ENCODE measurements around the gene ETHE1.
A peak's percentile ranks its signal among the peaks of the same experiment; 100 is the strongest.

ETHE1 gene

GRCh38 chr19:43469160-43469480 is 57.9 kb downstream of the ETHE1 start:
- TF ChIP-seq CTCF (IDR thresholded peaks at IDR 0.05; ENCODE audit: extremely low read depth, missing control alignments): no peak
- DNase-seq (ENCODE audit: low spot score): no peak

- no peak for TF ChIP-seq CTCF (IDR thresholded peaks at IDR 0.05; ENCODE audit: extremely low read depth, missing control alignments)
- DNase-seq (ENCODE audit: low spot score): no peak
Observed at GRCh38 chr19:43468354-43469159, 58.4 kb downstream of the ETHE1 start.

- no peak for DNase-seq (ENCODE audit: low spot score)
Observed at GRCh38 chr19:43467730-43468129, 59.3 kb downstream of the ETHE1 start.

GRCh38 chr19:43467276-43467675 is 59.7 kb downstream of the ETHE1 start:
- TF ChIP-seq CTCF (IDR thresholded peaks at IDR 0.05; ENCODE audit: extremely low read depth, missing control alignments): no peak
- DNase-seq (ENCODE audit: low spot score): no peak

More at GRCh38 chr19:43467730-43468129, 59.3 kb downstream of the ETHE1 start:
- TF ChIP-seq CTCF (IDR thresholded peaks at IDR 0.05; ENCODE audit: extremely low read depth, missing control alignments): no peak

GRCh38 chr19:43466793-43467192 is 60.2 kb downstream of the ETHE1 start:
- TF ChIP-seq CTCF (IDR thresholded peaks at IDR 0.05; ENCODE audit: extremely low read depth, missing control alignments): no peak
- no peak for DNase-seq (ENCODE audit: low spot score)

- no peak for TF ChIP-seq CTCF (IDR thresholded peaks at IDR 0.05; ENCODE audit: extremely low read depth, missing control alignments)
- DNase-seq (ENCODE audit: low spot score): no peak
Observed at GRCh38 chr19:43465468-43466120, 61.4 kb downstream of the ETHE1 start, which contains the start of gene LYPD3. LYPD3 (minus strand) TSS chr19:43465608; CDS start chr19:43465571, 37 bp downstream.

- DNase-seq (ENCODE audit: low spot score): peak; percentile 82
- TF ChIP-seq CTCF (IDR thresholded peaks at IDR 0.05; ENCODE audit: extremely low read depth, missing control alignments): no peak
Observed at GRCh38 chr19:43464134-43464775, 62.7 kb downstream of the ETHE1 start.

Measured in GM20000 (cell line).